Measurements from ENCODE around the gene RERE.

GRCh38 chr1:8317647-8318381 lies 499.6 kb downstream of the RERE start, which contains the start of gene SLC45A1:
- TF ChIP-seq CTCF (IDR thresholded peaks at IDR 0.05): peak in 1 of 6 experiments; percentile 13
- peak in 1 of 2 donors; percentile 39 for TF ChIP-seq POLR2A (IDR thresholded peaks at IDR 0.05)

Measured in adrenal gland (tissue), 5 donors.